MM.1S (cell line): ENCODE measurements around the gene CCDC136.

Source experiments
- EZH2 ChIP-seq: fragments of 300-600 bp; sonication (generic); optimal IDR thresholded peaks from 2 replicates; pipeline ENCODE3; 2017; ENCODE audit warnings: low read depth, mild to moderate bottlenecking, antibody characterized with exemption, low read length, mixed read lengths
- TF ChIP-seq, protein P1 (sequence below): fragments of 300-600 bp; sonication (generic); IDR thresholded peaks from 2 replicates; pipeline ENCODE4 v1.5.1; 2016; ENCODE audit warnings: antibody characterized with exemption, low read length, mixed read lengths

DNA sequence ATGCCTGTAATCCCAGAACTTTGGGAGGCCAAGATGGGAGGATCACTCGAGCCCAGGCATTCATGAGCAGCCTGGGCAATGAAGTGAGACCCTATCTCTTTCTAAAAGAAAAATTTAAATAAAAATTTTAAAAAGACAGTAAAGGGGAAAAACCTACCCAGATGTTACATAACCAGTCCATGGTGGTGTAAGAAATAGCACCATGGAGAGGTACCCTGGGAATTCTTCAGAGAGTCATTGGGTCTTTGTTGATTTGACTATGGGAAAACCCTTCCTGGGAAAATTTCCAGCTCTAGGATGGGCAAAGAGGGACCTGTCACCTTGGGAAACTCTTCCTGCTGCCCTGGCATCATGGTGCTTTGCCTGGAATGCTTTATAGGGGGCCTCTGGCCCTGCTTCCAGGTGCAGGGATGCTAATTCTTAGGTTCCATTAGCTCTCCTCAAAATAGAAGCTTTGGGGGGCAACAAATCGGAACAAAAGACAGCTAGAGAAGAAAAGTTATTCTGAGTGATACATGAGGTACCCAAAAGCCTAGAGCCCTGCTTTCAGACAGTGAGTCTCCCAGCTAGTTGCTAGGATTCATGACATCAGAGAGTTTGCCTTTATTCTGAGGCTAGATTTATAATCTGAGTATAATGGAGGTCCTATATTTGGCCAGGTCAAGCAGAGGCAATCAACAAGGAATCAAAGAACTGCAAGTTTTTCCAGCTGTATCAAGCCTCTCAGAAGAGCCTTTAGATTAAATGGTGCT, 10.1 kb downstream of the CCDC136 start:
- TF ChIP-seq, protein P1, sequence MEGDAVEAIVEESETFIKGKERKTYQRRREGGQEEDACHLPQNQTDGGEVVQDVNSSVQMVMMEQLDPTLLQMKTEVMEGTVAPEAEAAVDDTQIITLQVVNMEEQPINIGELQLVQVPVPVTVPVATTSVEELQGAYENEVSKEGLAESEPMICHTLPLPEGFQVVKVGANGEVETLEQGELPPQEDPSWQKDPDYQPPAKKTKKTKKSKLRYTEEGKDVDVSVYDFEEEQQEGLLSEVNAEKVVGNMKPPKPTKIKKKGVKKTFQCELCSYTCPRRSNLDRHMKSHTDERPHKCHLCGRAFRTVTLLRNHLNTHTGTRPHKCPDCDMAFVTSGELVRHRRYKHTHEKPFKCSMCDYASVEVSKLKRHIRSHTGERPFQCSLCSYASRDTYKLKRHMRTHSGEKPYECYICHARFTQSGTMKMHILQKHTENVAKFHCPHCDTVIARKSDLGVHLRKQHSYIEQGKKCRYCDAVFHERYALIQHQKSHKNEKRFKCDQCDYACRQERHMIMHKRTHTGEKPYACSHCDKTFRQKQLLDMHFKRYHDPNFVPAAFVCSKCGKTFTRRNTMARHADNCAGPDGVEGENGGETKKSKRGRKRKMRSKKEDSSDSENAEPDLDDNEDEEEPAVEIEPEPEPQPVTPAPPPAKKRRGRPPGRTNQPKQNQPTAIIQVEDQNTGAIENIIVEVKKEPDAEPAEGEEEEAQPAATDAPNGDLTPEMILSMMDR = no peak
- no peak for TF ChIP-seq EZH2
